Measurements from ENCODE around the gene POLE.

DNA sequence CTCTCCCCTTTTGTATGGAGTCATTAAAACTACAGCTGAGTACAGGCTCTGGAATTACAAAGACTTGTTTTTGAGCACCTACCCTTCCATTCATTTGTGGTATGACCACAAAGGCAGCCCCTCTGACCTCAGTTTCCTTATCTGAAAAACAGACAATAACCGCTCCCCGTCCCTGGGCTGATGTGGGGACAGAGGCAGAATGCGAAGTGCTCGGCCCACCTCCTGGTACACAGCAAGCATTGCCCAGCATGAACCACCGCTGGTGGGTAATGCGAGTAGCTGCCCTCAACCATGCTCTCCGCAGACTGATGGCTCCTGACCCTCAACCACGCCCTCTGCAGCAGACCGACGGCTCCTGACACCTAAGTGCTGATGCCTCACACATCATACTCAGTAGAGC, 46.2 kb downstream of the POLE start:
- TF ChIP-seq, protein P1, sequence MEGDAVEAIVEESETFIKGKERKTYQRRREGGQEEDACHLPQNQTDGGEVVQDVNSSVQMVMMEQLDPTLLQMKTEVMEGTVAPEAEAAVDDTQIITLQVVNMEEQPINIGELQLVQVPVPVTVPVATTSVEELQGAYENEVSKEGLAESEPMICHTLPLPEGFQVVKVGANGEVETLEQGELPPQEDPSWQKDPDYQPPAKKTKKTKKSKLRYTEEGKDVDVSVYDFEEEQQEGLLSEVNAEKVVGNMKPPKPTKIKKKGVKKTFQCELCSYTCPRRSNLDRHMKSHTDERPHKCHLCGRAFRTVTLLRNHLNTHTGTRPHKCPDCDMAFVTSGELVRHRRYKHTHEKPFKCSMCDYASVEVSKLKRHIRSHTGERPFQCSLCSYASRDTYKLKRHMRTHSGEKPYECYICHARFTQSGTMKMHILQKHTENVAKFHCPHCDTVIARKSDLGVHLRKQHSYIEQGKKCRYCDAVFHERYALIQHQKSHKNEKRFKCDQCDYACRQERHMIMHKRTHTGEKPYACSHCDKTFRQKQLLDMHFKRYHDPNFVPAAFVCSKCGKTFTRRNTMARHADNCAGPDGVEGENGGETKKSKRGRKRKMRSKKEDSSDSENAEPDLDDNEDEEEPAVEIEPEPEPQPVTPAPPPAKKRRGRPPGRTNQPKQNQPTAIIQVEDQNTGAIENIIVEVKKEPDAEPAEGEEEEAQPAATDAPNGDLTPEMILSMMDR (conservative IDR thresholded peaks at IDR 0.05 in 1 of 2, IDR thresholded peaks at IDR 0.05 in 1 of 2; ENCODE audit: low read depth in 1 of 2, low read length in 2 of 2), result no peak
- no peak for TF ChIP-seq EZH2 (IDR thresholded peaks at IDR 0.05; ENCODE audit: low read length, missing control alignments)

Data from fibroblast of lung (primary cell).